Hindlimb muscle (tissue), 1 donor: ENCODE results near the gene DTX3. TPM values are rescaled to one million over a fixed set of nuclear protein-coding genes. Genes with fewer than 3 reads are reported as not detected.
"Not testable (repeated sequence)": the region's sequence is repeated elsewhere in the genome, so short reads cannot be mapped to it uniquely, and the experiment has no call there.

Experiments used
- DNase-seq: peaks from one replicate; pipeline ENCODE4 v3.0.0-alpha.2; 2013
- polyA plus RNA-seq: library from polyadenylated mRNA; unstranded; fragments of 120-200 nt; gene quantifications from one replicate; pipeline ENCODE4 v1.2.1, GENCODE V29; 2013; ENCODE audit not compliant: insufficient read length

The DTX3 gene
- polyA plus RNA-seq, 1 donor = 21.8 TPM

- DNase-seq = no peak
These were observed 27.7 kb downstream of the DTX3 start for GRCh38 chr12:57632073-57632957.

DNA sequence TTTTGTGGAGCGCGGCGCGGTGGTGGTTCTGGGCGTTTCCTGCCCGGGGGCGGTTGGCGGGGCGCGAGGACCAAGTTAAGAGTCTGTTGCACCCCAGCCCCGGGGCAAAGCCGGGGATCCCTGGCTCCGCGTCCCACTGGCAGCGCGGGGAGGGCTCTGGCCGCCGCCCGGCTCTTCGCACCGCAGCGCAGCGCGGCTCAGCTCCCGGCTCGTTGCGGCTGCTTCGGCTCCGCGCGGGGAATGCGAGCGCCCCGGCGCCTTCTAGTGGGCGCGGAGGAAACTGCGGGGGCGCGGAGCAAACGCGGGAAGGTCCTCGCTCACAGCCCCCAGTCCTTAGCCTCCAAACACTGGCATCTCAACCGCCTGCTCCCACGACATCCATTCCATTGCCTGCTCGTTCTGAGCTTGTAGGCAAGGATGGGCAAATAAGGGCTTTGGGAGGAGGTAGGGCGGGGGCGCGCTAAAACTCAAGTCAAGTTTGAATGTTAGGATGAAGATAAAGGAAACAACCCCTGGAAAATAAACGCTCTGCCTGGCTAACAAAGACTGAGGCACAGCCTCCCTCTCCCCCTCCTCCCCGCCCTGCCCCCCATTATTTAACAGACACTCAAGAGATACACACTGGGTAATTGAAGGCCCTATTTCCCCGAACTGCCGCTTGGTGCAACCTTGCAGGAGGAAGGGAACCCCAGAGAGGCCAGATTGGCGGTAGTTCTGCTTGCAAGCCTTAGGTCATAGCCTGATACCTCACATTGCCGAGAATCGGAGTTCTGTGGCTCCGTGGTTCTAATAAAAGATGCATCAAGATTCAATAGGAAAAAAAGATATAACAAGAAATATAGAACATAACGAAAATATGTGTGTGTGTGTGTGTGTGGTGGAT, 28.6 kb downstream of the DTX3 start, which contains the start of gene B4GALNT1:
Gene B4GALNT1 (minus strand): TSS at position 244 of the 883 bp plus-strand sequence. CDS start 1,069 bp downstream, outside the sequence.
- peak; percentile 64 for DNase-seq

- not testable (repeated sequence) for DNase-seq
These were observed 32.1 kb downstream of the DTX3 start for GRCh38 chr12:57636731-57637130.

DNA sequence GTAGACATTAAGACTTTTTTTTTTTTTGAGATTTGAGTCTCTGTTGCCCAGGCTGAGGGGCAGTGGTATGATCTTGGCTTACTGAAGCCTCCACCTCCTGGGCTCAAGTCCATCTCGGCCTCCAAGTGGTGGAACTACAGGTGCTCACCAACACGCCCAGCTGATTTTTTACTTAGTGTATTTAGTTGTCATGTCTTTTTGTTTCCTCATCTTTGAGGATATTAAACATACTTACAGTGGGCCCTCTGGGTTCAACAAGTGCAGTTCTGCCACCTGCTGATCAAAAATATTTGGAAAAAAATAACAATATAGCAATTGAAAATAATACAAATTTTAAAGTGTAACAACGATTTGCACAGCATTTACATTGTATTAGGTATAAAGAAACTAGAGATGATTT, 32.7 kb downstream of the DTX3 start:
- no peak for DNase-seq

DNA sequence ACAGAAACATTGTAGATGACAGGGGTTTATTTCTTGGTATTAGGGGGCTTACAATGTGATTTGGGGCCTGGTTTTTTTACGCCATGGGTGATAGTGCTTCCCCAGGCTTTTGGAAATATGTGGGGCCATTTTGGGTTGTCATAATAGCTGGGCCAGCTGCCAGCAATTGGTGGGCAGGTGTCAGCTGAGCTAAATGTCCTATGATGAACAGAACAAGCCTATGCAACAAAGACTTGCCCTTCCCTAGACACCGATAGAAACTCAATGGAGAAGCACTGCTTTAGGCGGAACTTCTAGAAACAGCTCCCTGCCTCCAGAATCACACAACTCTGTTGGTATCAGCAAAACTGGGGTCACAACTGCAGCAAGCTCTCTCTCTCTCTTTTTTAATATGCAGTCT, 33.5 kb downstream of the DTX3 start:
- DNase-seq = no peak

DNA sequence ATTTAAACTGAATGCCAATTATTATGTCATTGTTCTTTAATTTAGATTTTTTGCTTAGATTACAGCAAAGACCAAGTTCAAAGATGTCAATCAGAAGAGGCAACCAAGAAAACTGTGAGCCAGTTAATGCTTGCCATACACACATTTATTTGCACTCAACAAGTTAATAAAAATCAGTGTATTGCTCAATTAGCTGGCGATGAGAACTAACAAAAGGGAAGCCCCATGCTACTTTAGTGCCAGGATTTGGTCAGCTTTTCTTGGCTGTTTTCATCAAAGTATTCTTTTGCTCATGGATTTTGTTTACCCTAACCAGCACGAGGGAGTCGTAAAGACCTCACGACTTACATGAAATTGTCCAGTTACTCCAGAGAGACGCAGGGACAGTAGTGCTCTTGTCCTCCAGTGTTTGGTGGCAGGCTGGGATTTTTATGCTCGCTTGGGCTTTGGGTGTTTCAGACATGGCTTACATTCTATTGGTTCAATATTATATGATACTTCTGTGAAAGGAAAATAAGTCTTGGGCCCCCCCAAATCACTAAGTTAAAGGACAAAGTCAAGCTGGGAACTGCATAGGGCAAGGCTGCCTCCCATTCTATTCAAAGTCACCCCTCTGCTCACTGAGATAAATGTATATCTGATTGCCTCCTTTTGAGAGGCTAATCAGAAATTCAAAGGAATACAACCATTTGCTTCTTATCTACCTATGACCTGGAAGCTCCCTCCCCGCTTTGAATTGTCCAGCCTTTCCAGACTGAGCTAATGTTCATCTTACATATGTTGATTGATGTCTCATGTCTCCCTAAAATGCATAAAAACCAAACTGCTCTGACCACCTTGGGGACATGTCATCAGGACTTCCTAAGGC, 35.8 kb downstream of the DTX3 start:
- no peak for DNase-seq

- DNase-seq = no peak
These were observed 37.2 kb downstream of the DTX3 start for GRCh38 chr12:57641699-57642442.

DNA sequence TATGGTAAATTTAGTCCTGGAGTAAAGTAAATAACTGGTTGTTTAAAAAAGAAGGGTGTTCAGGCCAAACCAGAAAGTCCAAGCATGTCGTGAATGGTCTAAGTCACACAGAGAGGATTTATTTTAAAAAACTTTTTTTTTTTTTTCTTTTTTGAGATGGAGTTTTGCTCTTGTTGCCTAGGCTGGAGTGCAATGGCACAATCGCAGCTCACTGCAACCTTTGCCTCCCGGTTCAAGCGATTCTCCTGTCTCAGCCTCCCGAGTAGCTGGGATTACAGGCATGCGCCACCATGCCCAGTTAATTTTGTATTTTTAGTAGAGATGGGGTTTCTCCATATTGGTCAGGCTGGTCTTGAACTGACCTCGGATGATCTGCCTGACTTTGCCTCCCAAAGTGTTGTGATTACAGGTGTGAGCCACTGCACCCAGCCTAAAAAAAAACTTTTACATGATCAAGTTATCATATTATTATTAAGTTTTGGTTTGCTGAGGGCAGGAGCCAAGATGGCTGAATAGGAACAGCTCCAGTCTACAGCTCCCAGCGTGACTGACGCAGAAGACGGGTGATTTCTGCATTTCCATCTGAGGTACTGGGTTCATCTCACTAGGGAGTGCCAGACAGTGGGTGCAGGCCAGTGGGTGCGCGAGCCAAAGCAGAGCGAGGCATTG, 41.5 kb downstream of the DTX3 start:
- not testable (repeated sequence) for DNase-seq

- DNase-seq = not testable (repeated sequence)
These were observed 42.0 kb downstream of the DTX3 start for GRCh38 chr12:57646659-57647049.

- DNase-seq = no peak
These were observed 49.4 kb downstream of the DTX3 start for GRCh38 chr12:57654042-57654441.

GRCh38 chr12:57655541-57656240, 51.1 kb downstream of the DTX3 start:
- no peak for DNase-seq

- not testable (repeated sequence) for DNase-seq
These were observed 51.8 kb downstream of the DTX3 start for GRCh38 chr12:57656408-57656807.

- no peak for DNase-seq
These were observed 53.1 kb downstream of the DTX3 start for GRCh38 chr12:57657744-57658143.

GRCh38 chr12:57658890-57659289, 54.3 kb downstream of the DTX3 start:
- DNase-seq = no peak

Other genes starting within 250 kb of the DTX3 start
- 49.4 TPM for gene R3HDM2, start 173.8 kb upstream of the DTX3 start, polyA plus RNA-seq
- not detected for gene INHBC, start 170.0 kb upstream of the DTX3 start, polyA plus RNA-seq
- 0.90 TPM for gene INHBE, start 149.5 kb upstream of the DTX3 start, polyA plus RNA-seq
- gene GLI1, start 145.0 kb upstream of the DTX3 start, polyA plus RNA-seq = 8.2 TPM
- 8.3 TPM for gene ARHGAP9, start 125.0 kb upstream of the DTX3 start, polyA plus RNA-seq
- 98.7 TPM for gene MARS1, start 116.8 kb upstream of the DTX3 start, polyA plus RNA-seq
- gene DDIT3, start 84.3 kb upstream of the DTX3 start, polyA plus RNA-seq = 9.2 TPM
- 46.2 TPM for gene MBD6, start 82.0 kb upstream of the DTX3 start, polyA plus RNA-seq
- 157 TPM for gene DCTN2, start 57.6 kb upstream of the DTX3 start, polyA plus RNA-seq
- gene KIF5A, start 54.8 kb upstream of the DTX3 start, polyA plus RNA-seq = not detected
- 12.1 TPM for gene PIP4K2C, start 13.6 kb upstream of the DTX3 start, polyA plus RNA-seq
- gene ARHGEF25, start 6.6 kb downstream of the DTX3 start, polyA plus RNA-seq = 31.7 TPM
- 1.9 TPM for gene B4GALNT1, start 28.4 kb downstream of the DTX3 start, polyA plus RNA-seq
- 118 TPM for gene OS9, start 89.3 kb downstream of the DTX3 start, polyA plus RNA-seq
- 8.6 TPM for gene AGAP2, start 133.9 kb downstream of the DTX3 start, polyA plus RNA-seq
- gene TSPAN31, start 140.2 kb downstream of the DTX3 start, polyA plus RNA-seq = 45.5 TPM
- gene CDK4, start 147.5 kb downstream of the DTX3 start, polyA plus RNA-seq = 133 TPM
- gene MARCHF9, start 150.3 kb downstream of the DTX3 start, polyA plus RNA-seq = 9.6 TPM
- gene CYP27B1, start 162.3 kb downstream of the DTX3 start, polyA plus RNA-seq = 1.0 TPM
- 22.1 TPM for gene METTL1, start 167.3 kb downstream of the DTX3 start, polyA plus RNA-seq
- gene EEF1AKMT3, start 167.8 kb downstream of the DTX3 start, polyA plus RNA-seq = 6.0 TPM
- gene TSFM, start 178.0 kb downstream of the DTX3 start, polyA plus RNA-seq = 31.9 TPM
- 18.5 TPM for gene AVIL, start 213.9 kb downstream of the DTX3 start, polyA plus RNA-seq
- gene CTDSP2, start 241.9 kb downstream of the DTX3 start, polyA plus RNA-seq = 200 TPM